HG02973 (cell line): ENCODE results near the gene PNMA8B.
"Not testable (repeated sequence)": the region's sequence is repeated elsewhere in the genome, so short reads cannot be mapped to it uniquely, and the experiment has no call there.

Experiments used
- ATAC-seq: cut with Tn5 transposase; IDR thresholded peaks from one replicate; pipeline ENCODE4 v1.9.1; 2021; ENCODE audit warnings: moderate library complexity; ENCODE audit not compliant: unreplicated experiment

Gene PNMA8B, protein sequence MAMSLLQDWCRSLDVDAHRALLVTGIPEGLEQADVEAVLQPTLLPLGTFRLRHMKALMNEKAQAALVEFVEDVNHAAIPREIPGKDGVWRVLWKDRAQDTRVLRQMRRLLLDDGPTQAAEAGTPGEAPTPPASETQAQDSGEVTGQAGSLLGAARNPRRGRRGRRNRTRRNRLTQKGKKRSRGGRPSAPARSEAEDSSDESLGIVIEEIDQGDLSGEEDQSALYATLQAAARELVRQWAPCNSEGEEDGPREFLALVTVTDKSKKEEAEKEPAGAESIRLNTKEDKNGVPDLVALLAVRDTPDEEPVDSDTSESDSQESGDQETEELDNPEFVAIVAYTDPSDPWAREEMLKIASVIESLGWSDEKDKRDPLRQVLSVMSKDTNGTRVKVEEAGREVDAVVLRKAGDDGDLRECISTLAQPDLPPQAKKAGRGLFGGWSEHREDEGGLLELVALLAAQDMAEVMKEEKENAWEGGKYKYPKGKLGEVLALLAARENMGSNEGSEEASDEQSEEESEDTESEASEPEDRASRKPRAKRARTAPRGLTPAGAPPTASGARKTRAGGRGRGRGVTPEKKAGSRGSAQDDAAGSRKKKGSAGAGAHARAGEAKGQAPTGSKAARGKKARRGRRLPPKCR

GRCh38 chr19:46495786-46496099 lies at the start of gene PNMA8B:
Gene PNMA8B (minus strand): TSS chr19:46495867. CDS start chr19:46495465, 402 bp downstream.
- no peak for ATAC-seq

GRCh38 chr19:46544651-46545050 lies 49.0 kb upstream of the PNMA8B start:
- no peak for ATAC-seq

DNA sequence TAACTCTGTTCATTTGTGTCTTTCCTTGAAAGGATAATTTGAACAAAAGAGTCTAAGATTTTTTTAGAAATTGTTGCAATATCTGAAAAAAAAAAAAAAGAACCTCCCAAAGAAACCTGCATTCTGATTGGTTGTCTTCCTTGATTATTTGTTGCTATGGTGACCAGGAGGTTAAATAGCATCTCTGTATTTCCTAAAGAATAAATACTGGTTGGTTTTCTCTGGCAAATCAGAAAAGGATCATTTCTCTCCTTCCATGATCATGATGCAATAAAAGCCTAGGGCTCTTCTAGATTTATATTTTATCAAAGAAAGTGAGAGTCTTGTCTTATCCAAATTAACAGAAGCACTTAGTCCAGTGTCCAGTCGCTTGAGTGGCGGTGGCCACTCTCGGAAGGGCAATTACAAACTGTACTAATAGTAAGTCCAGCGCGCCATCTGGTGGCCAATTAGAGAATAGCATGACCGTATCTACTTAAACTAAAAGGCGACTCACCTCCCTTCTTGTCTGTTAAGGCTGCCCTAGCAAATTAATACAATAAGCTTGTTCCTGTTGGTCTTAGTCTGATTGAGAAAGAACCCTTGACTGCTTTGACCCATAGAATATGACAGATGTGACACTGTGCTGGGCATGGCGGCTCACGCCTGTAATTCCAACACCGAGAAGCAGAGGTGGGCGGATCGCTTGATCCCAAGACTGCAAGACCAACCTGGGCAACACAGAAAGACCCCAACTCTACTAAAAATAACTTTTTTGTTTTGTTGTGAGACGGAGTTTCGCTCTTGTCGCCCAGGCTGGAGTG lies 47.0 kb upstream of the PNMA8B start:
- ATAC-seq = no peak

DNA sequence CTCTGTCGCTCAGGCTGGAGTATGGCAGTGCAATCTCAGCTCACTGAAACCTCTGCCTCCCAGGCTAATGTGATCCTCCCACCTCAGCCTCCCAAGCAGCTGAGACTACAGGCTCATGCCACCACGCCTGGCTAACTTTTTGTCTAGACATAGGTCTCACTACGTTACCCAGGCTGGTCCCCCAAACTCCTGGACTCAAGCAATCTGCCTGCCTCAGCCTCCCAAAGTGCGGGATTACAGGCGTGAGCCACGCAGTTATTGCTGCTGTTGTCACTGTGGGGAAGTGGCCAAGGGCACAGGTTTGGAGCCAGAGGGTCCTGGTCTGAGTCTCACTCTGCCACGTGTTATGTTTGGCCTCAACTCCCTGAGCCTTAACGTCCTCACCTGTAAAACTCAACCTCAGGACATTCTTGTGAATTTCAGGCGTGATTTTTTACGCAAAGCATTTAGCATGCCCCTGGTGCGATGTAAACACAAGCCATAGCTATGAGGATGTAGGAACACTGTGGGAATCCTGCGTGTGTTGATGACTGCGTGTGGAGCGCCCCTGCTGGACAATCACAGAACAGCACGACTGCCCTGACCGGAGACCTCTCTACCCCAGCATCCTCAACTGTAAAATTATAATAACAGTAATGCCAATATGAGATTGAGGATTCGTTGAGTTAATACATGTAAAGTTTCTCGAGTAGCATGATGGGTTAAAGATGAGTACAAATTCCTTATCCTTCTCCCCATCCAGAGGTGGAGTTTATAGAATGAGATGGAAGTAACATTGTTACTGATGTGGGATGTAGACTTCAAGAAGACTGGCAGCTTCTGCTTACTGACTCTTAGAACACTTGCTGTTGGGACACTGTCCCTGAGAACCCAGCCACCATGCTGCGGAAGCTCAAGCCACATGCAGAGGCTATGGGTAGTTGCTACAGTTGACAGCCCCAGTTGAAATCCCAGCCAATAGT lies 41.8 kb upstream of the PNMA8B start:
- ATAC-seq = no peak

DNA sequence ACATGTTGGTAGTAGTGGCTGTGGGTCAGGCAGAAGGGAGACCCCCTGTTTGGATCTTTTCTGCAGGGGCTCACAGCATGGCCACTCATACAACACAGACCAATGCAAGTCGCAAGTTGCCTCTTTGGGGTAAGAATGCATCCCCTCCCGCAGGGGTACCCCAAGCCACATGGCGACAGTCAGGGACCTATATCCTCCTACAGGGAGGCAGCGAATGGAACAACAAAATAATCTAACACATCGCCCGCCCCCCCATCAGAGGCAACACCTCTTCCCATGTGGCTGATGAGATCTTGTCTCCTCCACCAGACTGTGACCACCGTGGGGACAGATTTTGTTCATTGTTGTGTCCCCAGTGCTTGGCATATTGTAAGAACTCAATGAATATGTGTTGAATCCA lies 40.7 kb upstream of the PNMA8B start:
- no peak for ATAC-seq

DNA sequence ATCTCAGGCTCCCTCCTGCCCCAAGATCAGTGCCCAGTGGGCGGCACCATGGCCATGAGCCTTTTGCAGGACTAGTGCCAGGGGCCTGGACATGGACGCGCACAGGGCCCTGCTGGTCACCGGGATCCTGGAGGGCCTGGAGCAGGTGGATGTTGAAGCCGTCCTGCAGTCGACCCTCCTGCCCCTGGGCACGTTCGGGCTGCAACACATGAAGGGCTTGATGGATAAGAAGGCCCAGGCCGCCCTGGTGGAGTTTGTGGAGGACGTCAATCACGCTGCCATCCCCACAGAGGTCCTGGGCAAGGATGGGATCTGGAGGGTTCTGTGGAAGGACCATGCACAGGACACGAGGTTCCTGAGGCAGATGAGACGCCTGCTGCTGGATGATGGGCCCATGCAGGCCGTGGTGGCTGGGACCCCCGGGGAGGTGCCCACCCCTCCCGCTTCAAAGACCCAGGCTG lies 38.0 kb upstream of the PNMA8B start:
- no peak for ATAC-seq

DNA sequence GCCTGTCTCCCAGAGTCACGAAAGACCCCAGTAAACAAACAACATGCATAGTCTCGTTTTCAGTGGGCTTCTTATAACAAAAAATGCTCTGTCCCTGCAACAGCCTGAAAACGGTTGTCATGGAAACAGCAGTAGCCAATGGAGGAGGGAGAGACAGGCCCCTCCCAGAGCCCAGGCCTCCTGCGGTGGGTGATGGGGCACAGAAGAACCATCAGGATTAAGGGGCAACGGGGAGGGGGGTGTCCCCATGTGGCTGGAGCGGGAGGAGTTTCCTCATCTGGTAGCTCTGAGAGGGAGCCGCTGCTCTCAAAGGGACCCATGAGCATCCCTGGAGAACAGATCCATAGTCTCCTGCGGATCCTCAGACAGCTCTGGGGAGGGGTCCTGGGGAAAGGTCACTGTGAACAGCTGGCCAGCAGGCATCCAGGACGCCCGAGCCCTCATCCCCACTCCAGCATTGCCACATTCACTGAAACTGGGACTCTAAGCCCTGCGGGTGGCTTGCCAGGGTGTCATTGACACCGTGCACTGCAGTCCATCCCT lies 37.5 kb upstream of the PNMA8B start:
- no peak for ATAC-seq

- no peak for ATAC-seq
Observed at GRCh38 chr19:46530636-46531035, 35.0 kb upstream of the PNMA8B start.

DNA sequence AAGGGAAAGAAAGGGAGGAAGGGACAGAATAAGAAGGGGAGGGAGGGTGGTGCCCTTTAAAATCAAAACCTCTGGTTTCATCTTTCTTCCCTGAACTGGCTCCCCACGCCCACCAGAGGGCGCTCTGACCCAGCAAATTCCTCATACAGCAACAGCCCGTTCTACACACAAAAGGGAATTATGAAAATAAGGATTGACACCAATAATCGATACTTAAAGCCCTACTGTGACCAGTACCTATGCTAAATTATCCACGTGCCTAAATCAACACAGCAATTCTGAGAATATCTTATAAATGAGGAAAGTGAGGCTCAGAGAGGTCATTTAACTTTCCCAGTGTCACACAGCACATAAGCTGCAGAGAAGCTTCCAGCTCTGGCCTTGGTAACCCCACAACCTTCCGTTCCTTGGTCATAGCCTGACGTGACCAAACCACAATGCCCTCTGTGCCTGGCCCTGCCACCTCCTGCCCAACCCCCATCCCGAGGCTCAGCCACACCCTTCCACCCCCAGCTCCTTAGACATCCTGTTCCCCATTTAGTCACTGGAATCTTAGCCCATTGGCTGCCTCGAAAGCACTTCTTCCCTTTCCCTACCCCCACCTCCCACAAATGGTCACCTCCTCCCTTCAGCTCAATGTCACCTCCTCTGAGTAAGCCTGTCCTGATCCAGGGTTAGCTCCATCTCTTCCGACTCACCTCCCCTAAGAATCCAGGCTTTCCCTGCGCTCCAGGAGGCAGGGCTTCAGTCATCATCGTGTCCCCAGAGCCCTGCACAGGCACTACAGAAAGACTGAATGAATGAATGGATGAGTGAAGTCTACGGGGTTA lies 34.2 kb upstream of the PNMA8B start:
- no peak for ATAC-seq

GRCh38 chr19:46528601-46529590 lies 33.2 kb upstream of the PNMA8B start:
- ATAC-seq = no peak

DNA sequence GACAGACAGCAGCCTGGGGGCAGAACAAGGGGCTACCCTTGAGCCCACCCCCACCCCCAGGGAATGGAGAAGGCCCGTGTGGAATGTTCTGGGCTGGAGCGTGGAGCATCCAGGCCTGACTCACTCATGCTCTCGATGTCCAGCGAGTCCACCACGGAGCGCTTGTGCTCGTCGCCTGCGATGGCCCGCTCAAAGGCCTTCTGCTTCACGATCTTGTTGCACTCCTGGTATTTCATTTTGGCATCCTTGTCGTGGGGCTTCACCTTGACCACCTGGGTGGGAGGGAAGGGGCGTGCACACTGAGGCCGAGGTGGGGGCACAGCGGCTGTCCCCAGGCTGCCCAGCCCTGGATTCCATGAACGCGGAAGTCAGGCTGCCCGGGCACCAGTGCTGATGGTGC lies 31.1 kb upstream of the PNMA8B start:
- not testable (repeated sequence) for ATAC-seq

GRCh38 chr19:46524308-46524707 lies 28.6 kb upstream of the PNMA8B start:
- no peak for ATAC-seq

DNA sequence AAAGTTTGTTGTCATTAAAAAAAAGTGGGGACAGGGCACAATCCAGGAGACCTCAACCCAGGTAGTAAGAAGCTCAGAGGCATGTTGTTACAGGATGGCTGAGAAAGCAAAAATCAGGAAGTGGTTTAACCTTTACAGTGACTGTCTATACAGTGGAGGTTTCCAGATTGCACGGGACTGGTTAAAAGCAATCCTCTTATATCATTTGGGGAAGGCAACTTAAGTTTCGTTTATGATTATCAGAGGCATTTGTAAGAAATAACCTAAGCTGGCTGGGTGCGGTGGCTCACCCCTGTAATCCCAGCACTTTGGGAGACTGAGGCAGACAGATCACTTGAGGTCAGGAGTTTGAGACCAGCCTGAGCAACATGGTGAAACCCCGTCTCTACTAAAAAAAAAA lies 27.3 kb upstream of the PNMA8B start:
- ATAC-seq = not testable (repeated sequence)

DNA sequence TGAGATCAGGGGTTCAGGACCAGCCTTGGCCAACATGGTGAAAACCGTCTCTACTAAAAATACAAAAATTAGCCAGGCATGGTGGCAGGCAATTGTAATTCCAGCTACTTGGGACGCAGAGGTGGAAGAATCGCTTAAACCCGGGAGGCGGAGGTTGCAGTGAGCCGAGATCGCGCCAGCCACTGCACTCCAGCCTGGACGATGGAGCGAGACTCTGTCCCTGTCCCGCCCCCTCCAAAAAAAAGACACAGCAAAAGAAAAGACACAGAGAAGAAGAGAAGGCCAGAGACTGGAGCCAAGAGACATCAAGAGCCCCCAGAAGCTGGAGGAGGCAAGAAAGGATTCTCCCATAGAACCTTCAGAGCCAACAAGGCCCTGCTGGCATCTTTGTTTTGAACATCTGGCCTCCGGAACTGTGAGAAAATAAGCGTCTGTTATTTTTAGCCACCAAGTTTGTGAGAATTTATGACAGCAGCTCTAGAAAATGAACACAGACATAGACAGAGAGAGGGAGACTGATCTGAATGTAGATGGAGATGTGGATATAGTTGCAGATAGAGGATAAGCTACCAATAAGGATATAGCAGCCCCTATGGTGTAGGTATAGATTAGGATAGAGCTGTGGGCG lies 25.7 kb upstream of the PNMA8B start:
- ATAC-seq = no peak

DNA sequence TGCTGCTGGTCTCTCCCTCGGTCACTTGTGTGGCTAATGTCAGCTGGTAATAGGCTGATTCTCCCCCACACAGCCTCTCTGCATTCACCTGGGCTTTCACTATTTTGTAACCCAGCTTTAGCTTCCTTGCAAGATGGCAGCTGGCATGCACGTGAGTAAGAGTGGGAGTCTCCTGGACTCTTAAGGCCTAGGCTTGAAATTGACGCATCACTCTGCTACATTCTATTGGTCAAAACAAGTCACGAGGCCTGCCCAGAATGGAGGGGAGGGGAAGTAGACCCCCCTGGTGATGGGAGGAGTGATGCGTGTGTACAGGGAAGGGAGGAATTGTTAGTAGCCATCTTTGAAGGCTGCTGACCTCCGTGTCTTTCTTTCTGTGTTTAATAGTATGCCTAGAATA lies 24.9 kb upstream of the PNMA8B start:
- no peak for ATAC-seq

- no peak for ATAC-seq
Observed at GRCh38 chr19:46517471-46517870, 21.8 kb upstream of the PNMA8B start.

- no peak for ATAC-seq
Observed at GRCh38 chr19:46515879-46516350, 20.2 kb upstream of the PNMA8B start.

DNA sequence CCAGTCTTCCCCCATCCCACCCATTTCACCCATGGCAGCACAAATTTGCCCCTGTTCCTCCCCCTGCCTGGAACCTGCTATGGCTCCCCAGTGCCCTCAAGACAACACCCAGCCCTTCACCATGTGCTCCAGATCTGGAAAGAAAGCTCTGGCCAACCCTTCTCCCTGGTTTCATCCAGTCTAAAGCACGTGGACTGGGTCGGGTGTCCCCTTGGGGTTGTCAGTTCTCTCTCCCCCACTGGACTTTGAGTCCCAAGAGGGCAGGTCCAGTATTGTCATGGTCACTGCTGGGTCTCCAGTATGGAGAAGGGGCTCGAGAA lies 19.6 kb upstream of the PNMA8B start:
- no peak for ATAC-seq
